BLaER1 treated with 17β-estradiol and CSF1 and Interleukin-3, amounts not matched to agents 10 nM and 100 nM (cell line): ENCODE measurements around the gene MYLIP.

Experiments used
- H3K27ac ChIP-seq, 11 experiments: shearing (Covaris generic); formaldehyde crosslinking; 2 replicates each; pipeline ENCODE4 v1.8.1; 2022
- H3K27me3 ChIP-seq, 11 experiments: shearing (Covaris generic); formaldehyde crosslinking; 2 replicates each; pipeline ENCODE4 v1.8.1; 2022
- H3K36me3 ChIP-seq, 11 experiments: shearing (Covaris generic); formaldehyde crosslinking; 2 replicates each; pipeline ENCODE4 v1.8.1; 2022
- H3K4me1 ChIP-seq, 10 experiments: shearing (Covaris generic); formaldehyde crosslinking; 2 replicates each; pipeline ENCODE4 v1.8.1; 2022
- H3K4me2 ChIP-seq, 11 experiments: shearing (Covaris generic); formaldehyde crosslinking; 2 replicates each; pipeline ENCODE4 v1.8.1; 2022
- H3K4me3 ChIP-seq, 10 experiments: shearing (Covaris generic); formaldehyde crosslinking; 2 replicates each; pipeline ENCODE4 v1.8.1; 2022
- H3K9ac ChIP-seq, 11 experiments: shearing (Covaris generic); formaldehyde crosslinking; 2 replicates each; pipeline ENCODE4 v1.8.1; 2022
- H3K9me3 ChIP-seq, 11 experiments: shearing (Covaris generic); formaldehyde crosslinking; replicated peaks in 1 of 11; 2 replicates each; pipeline ENCODE4 v1.8.1; 2022
- H4K20me1 ChIP-seq, 11 experiments: shearing (Covaris generic); formaldehyde crosslinking; 2 replicates each; pipeline ENCODE4 v1.8.1; 2022
- Cebpa-rat ChIP-seq, 11 experiments: shearing (Covaris generic); IDR thresholded peaks; 2 replicates each; pipeline ENCODE4 v1.8.1; 2022

Gene MYLIP

DNA sequence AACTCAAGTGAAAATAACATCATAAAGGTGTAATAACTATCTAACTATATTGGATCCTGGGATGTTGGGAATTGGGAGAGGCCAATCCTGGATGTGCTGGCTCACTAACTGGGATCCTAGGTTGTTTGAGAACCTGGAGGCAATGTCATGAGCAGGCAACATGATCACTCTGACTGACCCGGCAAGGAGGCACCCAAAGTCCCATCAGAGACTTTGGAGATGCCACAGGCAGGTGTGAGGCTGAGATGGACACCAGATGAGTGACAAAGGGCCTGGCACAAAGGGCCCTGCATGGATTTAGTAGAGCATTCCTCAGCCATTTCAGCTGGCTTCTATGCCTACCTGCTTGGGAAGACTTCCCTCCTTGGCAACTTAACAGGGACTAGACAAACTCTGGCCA is 38.4 kb upstream of the MYLIP start:
- H3K27ac ChIP-seq: no peak overlapping the region
- H3K36me3 ChIP-seq: no peaks in the 10 kb centered on the region
- no peak overlapping the region for H3K9ac ChIP-seq
- H4K20me1 ChIP-seq: no peaks in the 10 kb centered on the region
- H3K4me2 ChIP-seq: no peak overlapping the region
- peaks cover 17 to 38% (median 25%) of the 10 kb centered on the region in 10 experiments for H3K4me1 ChIP-seq
- no peak for TF ChIP-seq Cebpa-rat (IDR thresholded peaks at IDR 0.05)
- H3K4me3 ChIP-seq: no peak overlapping the region
- H3K27me3 ChIP-seq: no peaks in the 10 kb centered on the region
- H3K9me3 ChIP-seq: no peaks in the 10 kb centered on the region

DNA sequence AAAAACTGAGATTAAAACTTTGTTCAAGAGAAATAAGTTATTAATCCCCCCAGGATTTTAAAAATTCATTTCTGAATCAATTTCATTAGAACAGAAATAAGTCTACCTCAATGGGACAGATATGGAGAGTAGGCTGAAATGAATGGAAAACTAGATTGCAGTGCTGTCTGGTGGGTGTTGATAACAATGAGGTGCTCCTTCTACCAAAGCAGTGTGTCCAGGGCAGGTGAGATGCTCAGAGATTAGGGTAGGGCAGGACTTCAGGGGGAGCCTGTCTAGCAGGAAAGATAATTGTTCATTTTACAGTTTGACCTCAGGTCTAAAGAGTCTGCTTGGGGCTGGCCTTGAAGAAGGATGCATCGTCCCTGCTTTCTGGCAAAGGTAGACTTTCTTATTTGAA is 38.0 kb upstream of the MYLIP start:
- no peak for TF ChIP-seq Cebpa-rat (IDR thresholded peaks at IDR 0.05)
- no peaks in the 10 kb centered on the region for H3K27me3 ChIP-seq

DNA sequence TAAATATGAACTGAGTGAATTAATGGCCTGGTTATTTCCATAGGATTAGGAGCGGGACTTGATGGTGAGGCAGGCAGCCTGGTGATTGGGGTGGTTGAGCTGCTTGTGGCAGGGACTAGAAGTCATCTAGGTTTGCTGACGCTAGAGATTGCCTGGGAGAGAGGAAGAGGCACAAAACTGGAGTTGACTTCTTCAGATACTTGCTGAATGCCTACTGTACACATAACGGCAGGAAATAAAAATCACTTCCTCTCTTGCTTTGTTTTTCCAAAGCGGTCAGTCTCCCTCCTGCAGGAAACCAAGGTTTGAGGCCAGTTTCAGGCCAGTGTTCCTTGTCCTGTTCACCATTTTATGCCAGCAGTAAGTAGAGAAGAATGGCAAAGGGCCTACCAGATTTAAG is 36.7 kb upstream of the MYLIP start:
- Histone ChIP-seq H3K4me2 (peak overlapping the region; percentile 33 to 71 (median 52); a peak in 20 of 22 replicates), H3K4me1 (peaks cover 17 to 38% (median 26%) of the 10 kb centered on the region in 10 experiments), H3K9me3 (no peaks in the 10 kb centered on the region), H3K27ac (peak overlapping the region in 8 of 11 experiments; percentile 7 to 59 (median 18); a peak in 9 of 22 replicates), H3K4me3 (no peak overlapping the region), H4K20me1 (no peaks in the 10 kb centered on the region), H3K27me3 (no peaks in the 10 kb centered on the region), H3K36me3 (no peaks in the 10 kb centered on the region), H3K9ac (peak overlapping the region in 1 of 11 experiments; percentile 23; a peak in 1 of 22 replicates)
- TF ChIP-seq Cebpa-rat (IDR thresholded peaks at IDR 0.05): no peak

More for the DNA sequence above, 38.0 kb upstream of the MYLIP start:
- no peaks in the 10 kb centered on the region for H4K20me1 ChIP-seq
- H3K27ac ChIP-seq: no peak overlapping the region
- H3K36me3 ChIP-seq: no peaks in the 10 kb centered on the region
- H3K4me2 ChIP-seq: no peak overlapping the region
- H3K9me3 ChIP-seq: no peaks in the 10 kb centered on the region
- peaks cover 17 to 38% (median 26%) of the 10 kb centered on the region in 10 experiments for H3K4me1 ChIP-seq
- no peak overlapping the region for H3K4me3 ChIP-seq
- H3K9ac ChIP-seq: no peak overlapping the region

DNA sequence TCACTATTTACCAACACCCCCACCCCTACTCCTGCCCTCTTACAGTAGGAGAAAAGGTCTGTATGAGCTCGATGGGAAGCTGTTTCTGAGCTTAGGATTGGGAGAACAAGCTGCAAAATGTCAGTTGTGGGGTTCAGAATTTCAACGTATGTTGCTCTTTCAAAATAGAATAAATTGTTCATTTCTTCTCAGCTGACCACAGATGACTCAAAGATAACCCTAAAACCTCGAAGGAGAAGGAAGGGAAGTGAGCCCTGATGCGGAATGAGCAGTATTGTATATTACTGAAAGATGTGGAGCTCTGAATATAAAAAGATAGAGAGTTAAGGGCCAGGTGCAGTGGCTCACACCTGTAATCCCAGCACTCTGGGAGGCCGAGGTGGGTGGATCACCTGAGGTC is 35.9 kb upstream of the MYLIP start:
- no peak overlapping the region for H3K4me3 ChIP-seq
- H3K27ac ChIP-seq: peak overlapping the region in 5 of 11 experiments; percentile 9 to 59 (median 23); a peak in 7 of 22 replicates
- H3K4me1 ChIP-seq: peaks cover 17 to 38% (median 26%) of the 10 kb centered on the region in 10 experiments
- peak overlapping the region in 8 of 11 experiments; percentile 33 to 71 (median 62); a peak in 16 of 22 replicates for H3K4me2 ChIP-seq
- no peaks in the 10 kb centered on the region for H3K27me3 ChIP-seq
- TF ChIP-seq Cebpa-rat (IDR thresholded peaks at IDR 0.05): no peak
- H4K20me1 ChIP-seq: no peaks in the 10 kb centered on the region
- peaks cover 0 to 8% (median 0%) of the 10 kb centered on the region in 11 experiments; a peak in 1 of 22 replicates for H3K9me3 ChIP-seq
- no peaks in the 10 kb centered on the region for H3K36me3 ChIP-seq
- H3K9ac ChIP-seq: peak overlapping the region in 1 of 11 experiments; percentile 23; a peak in 1 of 22 replicates

DNA sequence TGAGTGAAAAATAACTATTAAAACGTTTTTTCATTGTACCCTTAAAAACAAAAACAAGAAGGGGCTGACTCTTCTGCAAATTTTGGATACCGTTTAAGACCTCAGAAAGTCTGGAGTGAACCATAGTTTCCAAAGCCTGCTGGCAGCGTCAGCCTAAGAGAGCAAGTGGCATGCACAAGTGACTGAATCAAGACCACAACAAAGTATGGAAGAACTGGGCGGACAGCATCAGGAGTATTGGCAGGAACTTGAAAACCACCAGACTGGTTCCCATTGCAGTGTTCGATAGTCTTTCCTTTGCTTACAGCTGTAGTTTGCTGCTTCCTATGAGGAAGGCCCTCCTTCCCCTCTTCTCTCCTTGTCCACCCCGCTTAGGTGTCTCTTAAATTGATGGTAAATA is 33.7 kb upstream of the MYLIP start:
- peak overlapping the region in 10 of 11 experiments; percentile 4 to 52 (median 28); a peak in 13 of 22 replicates for H3K4me2 ChIP-seq

DNA sequence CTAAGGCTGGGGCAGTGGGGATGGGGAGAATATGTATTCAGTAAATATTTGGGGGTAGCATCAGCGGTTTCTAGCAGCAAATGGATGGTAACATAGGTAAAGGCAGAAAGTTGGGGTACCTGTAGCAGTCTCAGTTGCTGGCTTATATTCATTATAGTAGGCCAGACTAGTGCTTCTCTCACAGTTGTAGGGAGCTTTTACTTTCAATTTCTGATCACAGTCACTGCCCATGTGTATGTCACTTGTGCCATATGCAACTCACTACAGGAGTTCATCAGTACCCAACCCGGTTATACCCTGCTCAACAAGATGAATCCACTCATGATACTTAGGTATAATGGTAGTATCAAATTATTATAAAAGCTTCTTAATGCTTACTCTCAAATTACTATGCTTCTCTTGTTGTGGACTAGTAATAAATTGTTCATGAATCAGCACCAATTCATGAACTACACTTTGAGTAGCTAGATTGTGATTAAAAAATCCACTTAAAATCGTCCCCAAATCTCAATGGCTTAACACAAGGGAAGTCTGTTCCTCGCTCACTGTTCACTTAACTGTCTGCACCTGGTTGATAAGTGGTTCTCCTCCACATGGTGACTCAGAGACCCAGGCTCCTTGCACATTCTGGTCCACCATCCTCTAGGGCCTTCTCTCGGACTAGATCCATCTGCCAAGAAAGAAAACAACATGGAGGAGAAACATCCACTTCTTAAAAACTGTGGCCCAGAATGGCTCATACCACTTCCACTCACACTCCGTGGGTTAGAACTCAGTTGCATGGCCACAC is 31.3 kb upstream of the MYLIP start:
- Histone ChIP-seq H3K4me2 (no peak overlapping the region), H3K27me3 (no peaks in the 10 kb centered on the region)
- no peak for TF ChIP-seq Cebpa-rat (IDR thresholded peaks at IDR 0.05)

More for the DNA sequence above, 33.7 kb upstream of the MYLIP start:
- no peaks in the 10 kb centered on the region for H3K27me3 ChIP-seq
- H3K9me3 ChIP-seq: peaks cover 5 to 15% (median 6%) of the 10 kb centered on the region in 11 experiments; a peak in 21 of 22 replicates
- TF ChIP-seq Cebpa-rat (IDR thresholded peaks at IDR 0.05): no peak
- H3K9ac ChIP-seq: no peak overlapping the region
- H3K4me1 ChIP-seq: peaks cover 17 to 38% (median 26%) of the 10 kb centered on the region in 10 experiments
- no peaks in the 10 kb centered on the region for H3K36me3 ChIP-seq
- H3K27ac ChIP-seq: no peak overlapping the region
- H4K20me1 ChIP-seq: no peaks in the 10 kb centered on the region
- no peak overlapping the region for H3K4me3 ChIP-seq

DNA sequence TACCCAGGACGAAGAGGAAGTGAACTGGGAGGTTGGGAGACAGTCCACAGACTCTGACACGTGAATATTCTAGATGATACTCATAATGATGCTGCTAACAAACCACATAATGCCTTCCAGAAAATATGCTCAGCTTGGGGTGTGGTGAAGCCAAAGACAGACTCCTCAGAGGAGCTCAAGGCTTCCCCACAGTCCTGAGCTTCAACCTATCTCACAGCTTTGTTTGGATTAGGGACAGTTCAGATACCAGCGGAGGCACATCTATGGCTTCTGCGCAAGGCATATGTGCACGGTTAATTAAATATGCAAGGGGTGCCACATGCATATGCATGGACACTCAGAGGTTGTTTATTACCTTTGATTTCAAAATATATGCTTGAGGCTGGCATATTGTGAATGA is 30.7 kb upstream of the MYLIP start:
- peaks cover 6 to 19% (median 11%) of the 10 kb centered on the region in 10 experiments; a peak in 18 of 20 replicates for H3K4me1 ChIP-seq
- no peak for TF ChIP-seq Cebpa-rat (IDR thresholded peaks at IDR 0.05)
- H3K27me3 ChIP-seq: no peaks in the 10 kb centered on the region
- H3K4me3 ChIP-seq: no peak overlapping the region
- no peaks in the 10 kb centered on the region for H4K20me1 ChIP-seq
- H3K9me3 ChIP-seq: peaks cover 11 to 26% (median 17%) of the 10 kb centered on the region in 11 experiments; a peak in 21 of 22 replicates
- no peak overlapping the region for H3K4me2 ChIP-seq
- no peak overlapping the region for H3K27ac ChIP-seq
- H3K9ac ChIP-seq: no peak overlapping the region
- no peaks in the 10 kb centered on the region for H3K36me3 ChIP-seq

More for the DNA sequence above, 31.3 kb upstream of the MYLIP start:
- Histone ChIP-seq H3K9me3 (peaks cover 11 to 26% (median 17%) of the 10 kb centered on the region in 11 experiments; a peak in 21 of 22 replicates), H3K4me3 (no peak overlapping the region), H3K4me1 (peaks cover 11 to 25% (median 16%) of the 10 kb centered on the region in 10 experiments; a peak in 19 of 20 replicates), H4K20me1 (no peaks in the 10 kb centered on the region), H3K9ac (no peak overlapping the region), H3K36me3 (no peaks in the 10 kb centered on the region), H3K27ac (no peak overlapping the region)

DNA sequence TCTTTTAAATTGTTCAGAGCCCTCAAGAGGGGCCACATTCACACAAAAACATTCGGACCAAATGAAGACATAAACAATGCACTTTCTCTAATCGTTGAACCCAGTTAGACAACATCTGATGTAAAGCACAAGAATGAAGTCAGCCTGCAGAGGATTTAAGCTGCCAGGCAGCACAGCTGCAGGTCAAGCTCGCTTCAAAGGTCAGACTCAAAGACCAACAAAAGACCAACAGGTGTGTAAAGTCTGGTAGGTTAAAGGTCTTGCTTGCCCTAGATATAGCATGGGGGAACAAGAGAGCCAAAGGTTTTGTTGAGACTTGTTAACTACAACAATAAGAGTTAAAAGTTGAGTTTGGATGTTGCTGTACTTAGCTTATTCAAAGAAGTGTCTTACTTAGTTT is 26.7 kb upstream of the MYLIP start:
- Histone ChIP-seq H3K4me3 (no peak overlapping the region), H3K27me3 (no peaks in the 10 kb centered on the region), H4K20me1 (no peaks in the 10 kb centered on the region), H3K4me1 (peaks cover 0 to 12% (median 9%) of the 10 kb centered on the region in 10 experiments; a peak in 13 of 20 replicates), H3K9me3 (peaks cover 11 to 26% (median 17%) of the 10 kb centered on the region in 11 experiments; a peak in 21 of 22 replicates), H3K36me3 (no peaks in the 10 kb centered on the region), H3K9ac (no peak overlapping the region), H3K4me2 (no peak overlapping the region), H3K27ac (no peak overlapping the region)
- TF ChIP-seq Cebpa-rat (IDR thresholded peaks at IDR 0.05): no peak

DNA sequence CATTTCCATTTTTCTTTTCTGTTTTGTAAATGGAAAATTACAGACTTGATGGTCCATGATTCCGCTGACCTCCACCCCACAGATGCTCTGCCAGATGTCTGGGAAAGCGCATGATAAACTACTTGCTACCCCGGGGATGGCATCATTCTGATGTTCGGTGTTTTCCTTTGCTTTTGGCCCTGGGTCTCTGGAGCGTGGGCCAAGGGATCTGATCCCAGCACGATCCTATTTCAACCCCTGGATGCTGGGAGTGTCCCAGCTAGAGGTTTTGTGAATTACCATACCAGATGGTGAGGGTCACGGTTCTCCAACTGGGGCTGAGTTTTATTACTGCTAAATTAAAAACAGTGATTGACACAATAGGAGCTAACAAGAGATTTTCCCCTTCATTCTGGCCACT is 25.2 kb upstream of the MYLIP start:
- TF ChIP-seq Cebpa-rat (IDR thresholded peaks at IDR 0.05): no peak
- no peaks in the 10 kb centered on the region for H3K27me3 ChIP-seq
- no peaks in the 10 kb centered on the region for H3K36me3 ChIP-seq
- H3K9ac ChIP-seq: no peak overlapping the region
- H4K20me1 ChIP-seq: no peaks in the 10 kb centered on the region
- H3K4me1 ChIP-seq: peaks cover 0 to 12% (median 9%) of the 10 kb centered on the region in 10 experiments; a peak in 13 of 20 replicates
- H3K4me2 ChIP-seq: no peak overlapping the region
- H3K4me3 ChIP-seq: no peak overlapping the region
- peaks cover 9 to 23% (median 16%) of the 10 kb centered on the region in 11 experiments; a peak in 21 of 22 replicates for H3K9me3 ChIP-seq
- no peak overlapping the region for H3K27ac ChIP-seq
